ENCODE data around the gene EEF1AKMT4.

DNA sequence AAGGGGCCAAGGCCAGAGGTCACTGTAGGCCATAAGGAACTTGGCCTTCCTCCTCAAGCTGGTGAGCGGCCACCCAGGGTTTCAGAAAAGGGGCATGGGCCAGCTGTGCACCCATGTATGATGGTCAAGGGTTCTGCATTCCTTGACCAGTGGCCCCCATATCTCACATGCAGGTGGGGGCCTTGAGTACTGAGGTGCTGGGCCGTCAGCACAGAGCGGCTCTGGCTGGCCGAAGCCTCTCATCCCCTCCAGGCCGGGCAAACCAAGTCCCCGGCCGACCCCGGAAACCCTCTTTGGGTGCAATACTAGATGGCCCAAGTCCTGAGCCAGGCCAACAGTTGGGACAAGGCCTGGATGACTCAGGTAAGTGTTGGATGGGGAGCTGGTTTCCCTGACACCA is 10.3 kb upstream of the EEF1AKMT4 start:
- no peak for TF ChIP-seq FOXM1 (IDR thresholded peaks at IDR 0.05; ENCODE audit: borderline replicate concordance)
- no peak for TF ChIP-seq ELF4 (IDR thresholded peaks at IDR 0.05)
- TF ChIP-seq FOXA1 (IDR thresholded peaks at IDR 0.05) = no peak
- TF ChIP-seq ZNF384 (IDR thresholded peaks at IDR 0.05) = no peak
- TF ChIP-seq, protein P1, sequence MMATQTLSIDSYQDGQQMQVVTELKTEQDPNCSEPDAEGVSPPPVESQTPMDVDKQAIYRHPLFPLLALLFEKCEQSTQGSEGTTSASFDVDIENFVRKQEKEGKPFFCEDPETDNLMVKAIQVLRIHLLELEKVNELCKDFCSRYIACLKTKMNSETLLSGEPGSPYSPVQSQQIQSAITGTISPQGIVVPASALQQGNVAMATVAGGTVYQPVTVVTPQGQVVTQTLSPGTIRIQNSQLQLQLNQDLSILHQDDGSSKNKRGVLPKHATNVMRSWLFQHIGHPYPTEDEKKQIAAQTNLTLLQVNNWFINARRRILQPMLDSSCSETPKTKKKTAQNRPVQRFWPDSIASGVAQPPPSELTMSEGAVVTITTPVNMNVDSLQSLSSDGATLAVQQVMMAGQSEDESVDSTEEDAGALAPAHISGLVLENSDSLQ (IDR thresholded peaks at IDR 0.05) = no peak
- TF ChIP-seq NFRKB (IDR thresholded peaks at IDR 0.05) = no peak
- TF ChIP-seq SP1 (IDR thresholded peaks at IDR 0.05) = no peak
- no peak for TF ChIP-seq ARNT (IDR thresholded peaks at IDR 0.05)
- no peak for TF ChIP-seq LEF1 (IDR thresholded peaks at IDR 0.05; ENCODE audit: borderline replicate concordance)
- TF ChIP-seq SUZ12 (IDR thresholded peaks at IDR 0.05) = no peak
- TF ChIP-seq BHLHE40 (IDR thresholded peaks at IDR 0.05; ENCODE audit: borderline replicate concordance) = no peak
